ENCODE results near the gene HIPK4. TPM values are rescaled to one million over a fixed set of nuclear protein-coding genes. Genes with fewer than 3 reads are reported as not detected.

HIPK4 gene
- total and polyA plus RNA-seq, 2 of the 8 experiments (the other 6 are each of a cell fraction or from before 2014, with no cell fraction given), result 0.15 to 0.57 TPM

GRCh38 chr19:40392894-40393517 lies 3.0 kb upstream of the HIPK4 start:
- H3K27me3 ChIP-seq (replicated peaks in 1 of 4; ENCODE audit: control insufficient read depth in 3 of 4, extremely low read depth in 1 of 4, insufficient read depth in 3 of 4, low read length in 3 of 4), result peaks cover 0 to 4% (median 1%) of the 10 kb centered on the region in 4 experiments; a peak in 4 of 7 replicates
- no peak overlapping the region for H3K4me2 ChIP-seq (ENCODE audit: insufficient read depth in 1 of 2, low read depth in 2 of 2, low read length in 2 of 2)
- no peaks in the 10 kb centered on the region for H3K79me1 ChIP-seq (ENCODE audit: low read depth, low read length)
- H2BK15ac ChIP-seq (ENCODE audit: low read length), result no peak overlapping the region
- H3K79me2 ChIP-seq (ENCODE audit: control insufficient read depth in 1 of 2, insufficient read depth in 2 of 2, low read length in 2 of 2), result no peaks in the 10 kb centered on the region
- H3K4me1 ChIP-seq (replicated peaks in 1 of 4; ENCODE audit: control insufficient read depth in 3 of 4, insufficient read depth in 4 of 4, low read length in 3 of 4), result peaks cover 0 to 4% (median 3%) of the 10 kb centered on the region in 4 experiments; a peak in 3 of 7 replicates
- no peak overlapping the region for H4K8ac ChIP-seq (ENCODE audit: extremely low read depth, insufficient read depth, low read length)
- H3K4me3 ChIP-seq (ENCODE audit: extremely low read depth in 1 of 4, insufficient read depth in 2 of 4, low read depth in 3 of 4, low read length in 4 of 4), result no peak overlapping the region
- no peaks in the 10 kb centered on the region for H3K36me3 ChIP-seq (ENCODE audit: control insufficient read depth in 2 of 4, insufficient read depth in 4 of 4, low read length in 3 of 4)
- FAIRE-seq (no peak), DNase-seq (ENCODE audit: low read depth in 1 of 2, low spot score in 2 of 2) (no peak)
- H3K23ac ChIP-seq (ENCODE audit: insufficient read length), result no peak overlapping the region
- H3K9ac ChIP-seq (replicated peaks in 1 of 4; ENCODE audit: extremely low read depth in 1 of 4, low read depth in 3 of 4, low read length in 3 of 4), result no peak overlapping the region
- H4K5ac ChIP-seq (ENCODE audit: insufficient read length, low read depth, low read length), result no peak overlapping the region
- no peak overlapping the region for H2BK12ac ChIP-seq (ENCODE audit: low read depth, low read length)
- no peak overlapping the region for H2BK5ac ChIP-seq (ENCODE audit: low read depth, low read length)
- TF ChIP-seq ATF2 (IDR thresholded peaks at IDR 0.05; ENCODE audit: low read length) (no peak), CTCF (IDR thresholded peaks at IDR 0.05; ENCODE audit: control extremely low read depth in 1 of 3, insufficient read depth in 1 of 3, low read depth in 1 of 3, low read length in 3 of 3) (peak; percentile 40 to 62 (median 47)), RAD21 (IDR thresholded peaks at IDR 0.05 in 1 of 2, conservative IDR thresholded peaks at IDR 0.05 in 1 of 2; ENCODE audit: low read depth in 2 of 2, low read length in 2 of 2) (peak; percentile 37 to 47)
- H3K9me3 ChIP-seq (ENCODE audit: insufficient read depth in 2 of 2, low read depth in 1 of 2, low read length in 1 of 2), result no peaks in the 10 kb centered on the region
- H2AFZ ChIP-seq (ENCODE audit: low read length), result no peak overlapping the region
- H3K18ac ChIP-seq (ENCODE audit: extremely low read depth, low read length), result no peak overlapping the region
- CTCF ChIA-PET (ENCODE audit: partially characterized antibody), result interaction anchor here (0.7 to 1.3 kb wide), 4 partner anchors 10 to 554 kb away, joined by 3 to 5 read pairs (median 4); no protein-coding TSS in a partner anchor
- H2AK5ac ChIP-seq (ENCODE audit: low read depth, low read length), result no peak overlapping the region
- no peak overlapping the region for H2BK120ac ChIP-seq (replicated peaks; ENCODE audit: low read depth, low read length)
- 76% methylated on average over 9 of the region's 9 CpGs; no CpG with 5 or more reads in 1 of the 2 experiments for WGBS, 2 experiments (ENCODE audit: extremely low coverage in 1 of 2, insufficient coverage in 1 of 2, insufficient read length in 1 of 2, insufficient replicate concordance in 2 of 2, low coverage in 1 of 2, low lambda C conversion rate in 2 of 2, missing lambda C conversion rate in 1 of 2)
- H3K27ac ChIP-seq (ENCODE audit: low read depth, low read length), result no peak overlapping the region
- H3K56ac ChIP-seq (replicated peaks; ENCODE audit: insufficient read length, low read depth, low read length), result no peak overlapping the region
- POLR2A ChIA-PET (ENCODE audit: partially characterized antibody), result interaction anchor here (0.5 to 1.0 kb wide), 3 partner anchors 11 to 58 kb away, joined by 3 to 4 read pairs (median 3); no protein-coding TSS in a partner anchor
- H4K20me1 ChIP-seq (replicated peaks in 1 of 2; ENCODE audit: control insufficient read depth in 1 of 2, insufficient read depth in 2 of 2, low read length in 2 of 2), result peaks cover 0 to 1% of the 10 kb centered on the region in 2 experiments
- H4K91ac ChIP-seq (replicated peaks; ENCODE audit: insufficient read length, low read length), result no peak overlapping the region
- H3K4ac ChIP-seq (replicated peaks; ENCODE audit: insufficient read length, low read depth, low read length), result no peak overlapping the region
- no peak overlapping the region for H3K14ac ChIP-seq (ENCODE audit: insufficient read length)
- H2BK20ac ChIP-seq (ENCODE audit: low read length), result no peak overlapping the region
- H3K23me2 ChIP-seq (ENCODE audit: low read depth, low read length), result no peaks in the 10 kb centered on the region

All from H1 (cell line).